Lung (tissue), 12 donors: Measurements from ENCODE around the gene HPN. TPM values are rescaled to one million over a fixed set of nuclear protein-coding genes. Genes with fewer than 3 reads are reported as not detected.

Experiments
- ATAC-seq: fragments of 200-7000 bp; cut with Tn5 transposase; one replicate; pipeline ENCODE4 v1.9.1; 2020; ENCODE audit warnings: moderate number of reproducible peaks; ENCODE audit not compliant: insufficient read depth, low FRiP score
- DNase-seq, 3 donors: peaks; one replicate each; pipeline ENCODE4 v3.0.0-alpha.2; 2013 to 2017
- H3K27ac ChIP-seq, 2 donors: one replicate each; pipeline ENCODE4 v1.5.1; 2013; ENCODE audit warnings: mild to moderate bottlenecking in 2 of 2, moderate library complexity in 2 of 2, control low read depth in 1 of 2, inconsistent platforms in 1 of 2, low read depth in 1 of 2, low read length in 1 of 2
- H3K27me3 ChIP-seq, 3 donors: one replicate each; pipeline ENCODE4 v1.5.1; 2013; ENCODE audit warnings: low read length in 2 of 3; ENCODE audit not compliant: control insufficient read depth in 3 of 3, insufficient read depth in 3 of 3
- H3K36me3 ChIP-seq, 4 donors: one replicate each; pipeline ENCODE4 v1.5.1; 2013; ENCODE audit warnings: low read length in 4 of 4, mild to moderate bottlenecking in 1 of 4, moderate library complexity in 1 of 4; ENCODE audit not compliant: control insufficient read depth in 4 of 4, insufficient read depth in 4 of 4
- H3K4me1 ChIP-seq, 5 donors: one replicate each; pipeline ENCODE4 v1.5.1; 2013; ENCODE audit warnings: low read length in 5 of 5, mild to moderate bottlenecking in 2 of 5, moderate library complexity in 1 of 5; ENCODE audit not compliant: control insufficient read depth in 5 of 5, insufficient read depth in 5 of 5
- H3K4me3 ChIP-seq: one replicate; pipeline ENCODE4 v1.5.1; 2013; ENCODE audit warnings: mild to moderate bottlenecking, control low read depth, moderate library complexity
- H3K9ac ChIP-seq, 2 donors: one replicate each; pipeline ENCODE4 v1.5.1; 2013; ENCODE audit warnings: low read length in 2 of 2, control low read depth in 1 of 2; ENCODE audit not compliant: insufficient read depth in 1 of 2
- H3K9me3 ChIP-seq, 4 donors: one replicate each; pipeline ENCODE4 v1.5.1; 2013; ENCODE audit warnings: low read length in 3 of 4, mild to moderate bottlenecking in 1 of 4, moderate library complexity in 1 of 4; ENCODE audit not compliant: control insufficient read depth in 4 of 4, insufficient read depth in 3 of 4
- WGBS, 2 donors: extraction: QIAGEN DNeasy Blood & Tissue Kit; methylation state at CpG; one replicate each; pipeline ENCODE4 v1.1.7; 2013; 5-methylcytosine and 5-hydroxymethylcytosine counted together
- polyA plus RNA-seq, 2 donors: library from polyadenylated mRNA; stranded (reverse); fragments of 200-250 nt; gene quantifications; one replicate each; pipeline ENCODE4 v1.2.1, GENCODE V29; 2013
- total RNA-seq, 2 donors: library from RNA; depleted of rRNA in 1 of 2; stranded (reverse); fragments of >200 nt in 1 of 2; gene quantifications; one replicate each; pipeline ENCODE4 v1.2.1, GENCODE V29; 2014 to 2021
- TF ChIP-seq, protein P1 (sequence below): IDR thresholded peaks from 2 replicates; pipeline ENCODE4 v1.5.1; 2012; ENCODE audit warnings: mild to moderate bottlenecking; ENCODE audit errors: control extremely low read depth, extremely low read depth
- donor health status: control.
- donor health status: control.
- donor health status: Bipolar disorder and iron deficiency.
- donor health status: healthy.
- donor health status: DM: yes; HTN: yes; CAD: no.

The HPN gene
- total and polyA plus RNA-seq, 4 donors, result 15.4 to 41.4 (median 26.8) TPM

GRCh38 chr19:35088131-35088913, 46.8 kb downstream of the HPN start:
- no peak overlapping the region for H3K9ac ChIP-seq
- ATAC-seq (no peak), DNase-seq (no peak)
- TF ChIP-seq, protein P1, sequence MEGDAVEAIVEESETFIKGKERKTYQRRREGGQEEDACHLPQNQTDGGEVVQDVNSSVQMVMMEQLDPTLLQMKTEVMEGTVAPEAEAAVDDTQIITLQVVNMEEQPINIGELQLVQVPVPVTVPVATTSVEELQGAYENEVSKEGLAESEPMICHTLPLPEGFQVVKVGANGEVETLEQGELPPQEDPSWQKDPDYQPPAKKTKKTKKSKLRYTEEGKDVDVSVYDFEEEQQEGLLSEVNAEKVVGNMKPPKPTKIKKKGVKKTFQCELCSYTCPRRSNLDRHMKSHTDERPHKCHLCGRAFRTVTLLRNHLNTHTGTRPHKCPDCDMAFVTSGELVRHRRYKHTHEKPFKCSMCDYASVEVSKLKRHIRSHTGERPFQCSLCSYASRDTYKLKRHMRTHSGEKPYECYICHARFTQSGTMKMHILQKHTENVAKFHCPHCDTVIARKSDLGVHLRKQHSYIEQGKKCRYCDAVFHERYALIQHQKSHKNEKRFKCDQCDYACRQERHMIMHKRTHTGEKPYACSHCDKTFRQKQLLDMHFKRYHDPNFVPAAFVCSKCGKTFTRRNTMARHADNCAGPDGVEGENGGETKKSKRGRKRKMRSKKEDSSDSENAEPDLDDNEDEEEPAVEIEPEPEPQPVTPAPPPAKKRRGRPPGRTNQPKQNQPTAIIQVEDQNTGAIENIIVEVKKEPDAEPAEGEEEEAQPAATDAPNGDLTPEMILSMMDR, result no peak
- H3K27me3 ChIP-seq, result peaks cover 0 to 3% (median 0%) of the 10 kb centered on the region in 3 donors
- no peaks in the 10 kb centered on the region for H3K9me3 ChIP-seq
- H3K36me3 ChIP-seq, result no peaks in the 10 kb centered on the region
- no peak overlapping the region for H3K4me3 ChIP-seq
- peaks cover 0 to 4% (median 0%) of the 10 kb centered on the region in 5 donors for H3K4me1 ChIP-seq
- 75 to 77% methylated on average over 8 of the region's 8 CpGs for WGBS, 2 donors
- H3K27ac ChIP-seq, result no peak overlapping the region

GRCh38 chr19:35089554-35089953, 48.0 kb downstream of the HPN start:
- Histone ChIP-seq H3K36me3 (no peaks in the 10 kb centered on the region), H3K27ac (no peak overlapping the region), H3K4me3 (no peak overlapping the region), H3K4me1 (peaks cover 0 to 4% (median 0%) of the 10 kb centered on the region in 5 donors), H3K27me3 (peaks cover 0 to 3% (median 0%) of the 10 kb centered on the region in 3 donors), H3K9me3 (no peaks in the 10 kb centered on the region), H3K9ac (no peak overlapping the region)
- DNase-seq, result no peak
- WGBS, 2 donors, result 87 to 89% methylated on average over 8 of the region's 8 CpGs
- ATAC-seq, result no peak
- TF ChIP-seq, protein P1, result no peak

GRCh38 chr19:35090160-35090505, 48.6 kb downstream of the HPN start:
- Histone ChIP-seq H3K27ac (no peak overlapping the region), H3K9me3 (no peaks in the 10 kb centered on the region), H3K9ac (no peak overlapping the region), H3K4me1 (peaks cover 0 to 4% (median 0%) of the 10 kb centered on the region in 5 donors), H3K4me3 (no peak overlapping the region), H3K27me3 (peaks cover 0 to 3% (median 0%) of the 10 kb centered on the region in 3 donors), H3K36me3 (no peaks in the 10 kb centered on the region)
- ATAC-seq (no peak), DNase-seq (no peak)
- WGBS, 2 donors, result 33 to 36% methylated on average over 9 of the region's 9 CpGs
- TF ChIP-seq, protein P1, result no peak
